HG02571 (cell line): ENCODE measurements around the gene SAMD10.

Source experiments
- ATAC-seq: cut with Tn5 transposase; IDR thresholded peaks from one replicate; pipeline ENCODE4 v1.9.1; 2021; ENCODE audit warnings: mild to moderate bottlenecking, moderate library complexity; ENCODE audit not compliant: unreplicated experiment

The SAMD10 gene

GRCh38 chr20:63957690-63958441 lies 21.6 kb downstream of the SAMD10 start:
- ATAC-seq, result no peak

DNA sequence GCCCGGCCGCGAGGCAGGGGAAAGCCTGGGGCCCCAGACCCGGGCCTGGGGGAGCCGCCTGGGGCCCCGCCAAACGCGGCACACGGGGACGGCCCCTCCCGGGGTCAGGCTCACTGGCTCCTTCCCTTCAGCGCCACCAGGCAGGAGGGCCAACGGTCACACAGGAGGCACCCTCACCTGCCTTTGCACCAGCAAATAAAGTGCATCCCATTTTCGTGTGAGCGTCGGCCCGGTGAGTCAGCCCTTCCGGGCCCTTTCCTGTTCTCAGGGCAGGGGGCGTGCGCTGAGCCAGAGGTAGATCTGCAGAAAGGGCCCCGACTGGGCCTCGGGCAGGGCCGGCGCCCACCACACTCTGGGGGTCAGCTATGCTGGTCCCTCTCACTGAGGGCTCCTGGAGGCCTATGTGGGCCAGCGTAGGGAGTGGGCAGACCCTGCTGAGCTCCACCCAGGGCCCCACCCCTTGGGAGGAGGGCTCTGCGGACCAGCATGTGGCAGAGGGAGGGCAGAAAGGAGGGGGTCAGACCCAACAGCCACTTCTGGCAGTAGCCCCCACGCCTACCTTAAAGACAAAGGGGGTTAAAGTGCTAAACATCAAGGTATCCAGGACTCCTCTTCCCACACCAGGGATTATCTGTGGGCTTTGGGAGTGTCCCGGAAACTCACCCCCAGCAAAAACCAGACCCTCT lies 22.3 kb downstream of the SAMD10 start:
- no peak for ATAC-seq

DNA sequence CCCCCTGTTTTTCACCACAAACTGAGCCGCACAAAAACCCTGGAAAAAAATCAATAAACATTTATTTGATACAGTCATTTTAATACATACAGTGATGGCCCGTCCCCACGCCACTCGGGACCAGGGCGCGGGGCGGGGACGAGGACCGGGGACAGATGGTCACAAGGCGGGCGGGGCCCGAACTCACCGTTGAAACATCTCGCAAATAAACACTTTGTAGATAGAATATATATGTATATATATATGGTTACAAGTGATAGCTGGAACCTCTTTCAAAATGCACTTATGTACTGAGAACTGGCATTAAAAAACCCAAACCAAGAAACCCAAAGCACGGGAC lies 22.8 kb downstream of the SAMD10 start:
- peak; percentile 6 for ATAC-seq

- peak; percentile 64 for ATAC-seq
Observed at GRCh38 chr20:63955827-63956663, 23.4 kb downstream of the SAMD10 start, which contains the start of gene UCKL1. UCKL1 (minus strand) TSS chr20:63956416; CDS start chr20:63956372, 44 bp downstream.

- peak; percentile 8 for ATAC-seq
Observed at GRCh38 chr20:63955281-63955826, 24.1 kb downstream of the SAMD10 start.

- ATAC-seq, result no peak
Observed at GRCh38 chr20:63953764-63954429, 25.5 kb downstream of the SAMD10 start.

DNA sequence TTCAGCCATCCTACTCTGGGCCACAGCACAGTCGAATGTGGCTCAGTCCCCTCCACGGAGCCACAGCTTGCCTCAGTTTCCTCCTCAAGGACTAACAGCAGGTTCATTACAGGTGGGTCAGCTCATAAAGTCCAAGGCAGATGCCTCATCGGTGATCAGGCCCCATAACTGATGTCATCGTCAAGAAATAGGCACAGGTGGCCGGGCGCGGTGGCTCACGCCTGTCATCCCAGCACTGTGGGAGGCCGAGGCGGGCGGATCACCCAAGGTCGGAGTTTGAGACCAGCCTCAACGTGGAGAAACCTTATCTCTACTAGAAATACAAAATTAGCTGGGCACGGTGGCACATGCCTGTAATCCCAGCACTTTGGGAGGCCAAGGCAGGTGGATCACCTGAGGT lies 26.7 kb downstream of the SAMD10 start:
- ATAC-seq, result no peak

DNA sequence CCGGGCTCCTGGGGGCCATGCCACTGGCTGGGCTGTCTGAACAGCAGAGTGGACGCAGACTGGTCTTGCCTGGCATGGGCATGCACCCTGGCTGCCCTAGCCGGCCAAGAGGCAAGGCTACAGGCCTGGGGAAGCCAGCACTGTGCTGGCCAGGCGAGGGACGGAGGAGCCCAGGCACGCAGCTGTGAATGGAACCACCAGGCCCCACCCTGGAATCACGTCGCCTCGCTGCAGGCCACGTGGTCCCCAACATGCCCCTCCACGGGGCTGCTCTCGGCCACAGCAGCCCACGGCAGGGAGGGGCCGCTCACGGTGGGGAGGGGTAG lies 27.3 kb downstream of the SAMD10 start:
- ATAC-seq, result no peak

- ATAC-seq, result no peak
Observed at GRCh38 chr20:63951398-63952209, 27.8 kb downstream of the SAMD10 start.

DNA sequence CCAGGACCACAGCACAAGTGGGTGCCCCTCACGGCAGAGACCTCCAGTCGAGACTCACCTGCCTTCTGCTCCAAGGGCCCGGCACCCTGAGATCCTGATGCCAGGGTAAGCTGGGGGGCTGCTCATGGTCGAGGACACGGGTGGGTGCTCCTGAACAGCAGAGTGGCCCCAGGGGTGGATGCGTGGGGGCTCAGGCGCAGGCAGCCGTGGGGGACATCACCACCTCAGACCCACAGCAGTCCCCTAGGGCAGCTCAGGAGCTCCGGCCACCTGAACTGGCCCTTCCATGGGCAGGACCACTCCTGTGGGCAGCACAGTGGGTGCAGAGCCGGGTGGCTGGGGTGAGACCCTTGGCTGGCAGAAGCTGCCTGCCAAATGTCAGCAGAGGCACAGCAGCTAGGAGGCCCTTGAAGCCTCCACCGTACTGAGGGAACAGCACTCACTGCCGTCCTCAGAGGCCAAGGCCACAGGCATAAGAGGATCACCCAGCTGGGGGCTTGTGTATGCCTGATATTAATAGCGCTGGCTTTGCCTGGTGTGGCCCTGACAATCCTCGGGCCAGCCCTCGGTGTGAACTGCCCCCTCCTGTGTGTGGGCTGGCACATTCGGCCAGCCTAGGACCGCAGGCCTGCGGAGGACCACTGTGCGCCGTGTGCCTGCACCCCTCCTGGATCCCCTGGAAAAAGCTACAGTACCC lies 28.6 kb downstream of the SAMD10 start:
- no peak for ATAC-seq

DNA sequence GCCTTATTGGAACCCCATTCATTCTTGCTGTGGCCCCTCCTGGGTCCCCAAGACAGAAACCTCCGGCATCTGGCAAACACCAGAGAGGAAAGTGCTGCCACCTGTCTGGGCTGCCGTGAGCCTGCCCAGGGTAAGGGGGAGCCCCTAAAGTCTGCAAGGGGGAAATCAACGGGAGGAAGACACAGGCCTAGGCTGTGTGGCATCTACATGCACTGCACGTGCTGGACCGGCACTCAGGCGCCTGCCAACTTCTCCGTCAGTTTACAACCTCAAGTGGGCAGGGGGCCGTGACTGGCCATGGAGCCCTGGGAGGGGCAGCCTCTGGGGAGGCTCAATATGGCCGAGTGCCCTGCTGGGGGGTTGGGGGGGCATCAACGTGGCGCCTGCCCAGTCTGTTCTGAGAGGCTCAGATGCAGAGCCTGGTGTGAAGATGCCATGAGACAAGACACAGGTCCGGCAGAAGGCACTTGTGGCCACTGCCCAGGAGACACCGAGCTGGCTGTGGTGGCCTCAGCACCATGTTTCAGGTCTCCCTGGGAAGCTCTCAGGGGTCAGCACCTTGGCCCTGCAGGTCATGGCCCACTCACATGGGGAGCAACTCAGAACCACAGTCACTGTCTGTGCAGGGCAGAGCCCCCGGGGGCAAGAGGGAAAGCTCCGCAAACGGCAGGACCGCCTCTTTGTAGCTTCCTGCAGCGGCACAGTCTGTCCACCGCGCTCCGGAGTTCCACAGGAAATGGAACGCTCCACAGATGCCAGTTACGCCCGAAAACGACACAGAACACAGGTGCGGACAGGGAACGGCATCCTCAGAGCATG lies 31.6 kb downstream of the SAMD10 start:
- ATAC-seq, result no peak

DNA sequence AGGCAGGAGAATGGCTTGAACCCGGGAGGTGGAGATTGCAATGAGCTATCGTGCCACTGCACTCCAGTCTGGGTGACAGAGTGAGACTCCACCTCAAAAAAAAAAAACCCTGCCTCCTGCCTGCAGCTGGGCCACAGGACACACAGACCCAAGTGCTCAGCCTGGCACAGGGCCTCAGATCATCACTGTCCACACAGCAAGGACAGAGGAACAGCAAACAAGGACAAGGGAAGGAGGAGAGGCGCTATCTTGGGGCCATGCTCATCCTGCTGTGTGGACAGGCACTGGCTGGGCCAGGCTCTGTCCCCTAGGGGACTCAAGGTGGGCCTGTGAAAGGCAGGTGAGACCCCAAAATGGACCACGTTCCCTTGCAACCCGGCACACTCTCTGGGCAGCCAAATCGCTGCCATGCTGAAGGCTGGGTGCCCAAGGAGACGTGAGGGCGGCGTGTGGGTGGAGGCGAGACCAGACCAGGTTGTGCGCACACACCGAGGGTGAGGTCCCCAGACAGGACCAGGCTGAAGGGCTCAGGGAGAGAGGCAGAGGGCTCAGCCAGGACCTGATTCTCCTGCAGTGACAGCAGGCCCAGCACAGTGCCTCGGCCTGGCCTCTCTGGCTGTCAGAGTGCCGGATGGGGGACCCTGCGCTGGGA lies 32.3 kb downstream of the SAMD10 start:
- ATAC-seq, result no peak

GRCh38 chr20:63945921-63946920 lies 33.2 kb downstream of the SAMD10 start:
- no peak for ATAC-seq

GRCh38 chr20:63945031-63945658 lies 34.3 kb downstream of the SAMD10 start:
- ATAC-seq, result no peak

- no peak for ATAC-seq
Observed at GRCh38 chr20:63944078-63944941, 35.1 kb downstream of the SAMD10 start.

GRCh38 chr20:63943808-63944077 lies 35.7 kb downstream of the SAMD10 start:
- no peak for ATAC-seq
